Iris pigment epithelial cell (primary cell): ENCODE data around the gene FEV.

Experiments used
- DNase-seq: peaks from one replicate; pipeline ENCODE4 v3.0.0-alpha.2; 2011; ENCODE audit warnings: low read depth

Gene FEV

GRCh38 chr2:218979846-218980734, 4.9 kb downstream of the FEV start:
- DNase-seq: peak; percentile 79

GRCh38 chr2:218975060-218975777, 9.8 kb downstream of the FEV start:
- no peak for DNase-seq

GRCh38 chr2:218970894-218971293, 14.1 kb downstream of the FEV start:
- DNase-seq: no peak

- DNase-seq: peak; percentile 90
Measured at GRCh38 chr2:218964041-218964771, 20.8 kb downstream of the FEV start.

GRCh38 chr2:218963601-218964000, 21.4 kb downstream of the FEV start:
- no peak for DNase-seq

GRCh38 chr2:218962859-218963492, 22.0 kb downstream of the FEV start:
- peak; percentile 77 for DNase-seq

- DNase-seq: no peak
Measured at GRCh38 chr2:218961651-218962570, 23.1 kb downstream of the FEV start.

- DNase-seq: no peak
Measured at GRCh38 chr2:218961229-218961628, 23.8 kb downstream of the FEV start.

GRCh38 chr2:218960309-218961165, 24.4 kb downstream of the FEV start:
- DNase-seq: no peak

- no peak for DNase-seq
Measured at GRCh38 chr2:218959761-218960308, 25.1 kb downstream of the FEV start.

- DNase-seq: peak; percentile 74
Measured at GRCh38 chr2:218959141-218959731, 25.7 kb downstream of the FEV start, which contains the start of gene CDK5R2. CDK5R2 (plus strand) TSS chr2:218959666; CDS start chr2:218959821, 155 bp downstream.

GRCh38 chr2:218958276-218958675, 26.7 kb downstream of the FEV start:
- DNase-seq: no peak

- DNase-seq: no peak
Measured at GRCh38 chr2:218957671-218958070, 27.3 kb downstream of the FEV start.

- DNase-seq: no peak
Measured at GRCh38 chr2:218956039-218956438, 28.9 kb downstream of the FEV start.

- no peak for DNase-seq
Measured at GRCh38 chr2:218954541-218955300, 30.3 kb downstream of the FEV start.

GRCh38 chr2:218953366-218953954, 31.5 kb downstream of the FEV start:
- no peak for DNase-seq

- no peak for DNase-seq
Measured at GRCh38 chr2:218952160-218952559, 32.8 kb downstream of the FEV start.

- no peak for DNase-seq
Measured at GRCh38 chr2:218946621-218947020, 38.4 kb downstream of the FEV start.
